ENCODE data around the gene EPS8L1.
"Not testable (repeated sequence)": the region's sequence is repeated elsewhere in the genome, so short reads cannot be mapped to it uniquely, and the experiment has no call there.

DNA sequence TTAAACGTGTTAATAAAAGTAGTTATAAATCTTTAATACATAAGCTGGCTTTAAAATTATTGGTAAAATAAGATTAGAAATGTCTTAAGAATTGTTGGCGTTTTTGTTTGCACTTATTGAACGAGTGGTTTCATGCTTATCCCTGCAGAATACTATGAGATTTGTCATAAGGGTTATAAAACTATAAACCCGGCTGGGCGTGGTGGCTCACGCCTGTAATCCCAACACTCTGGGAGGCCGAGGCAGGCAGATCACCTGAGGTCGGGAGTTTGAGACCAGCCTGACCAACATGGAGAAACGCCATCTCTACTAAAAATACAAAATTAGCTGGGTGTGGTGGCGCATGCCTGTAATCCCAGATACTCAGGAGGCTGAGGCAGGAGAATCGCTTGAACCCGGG, 35.0 kb upstream of the EPS8L1 start:
- TF ChIP-seq, protein P1, sequence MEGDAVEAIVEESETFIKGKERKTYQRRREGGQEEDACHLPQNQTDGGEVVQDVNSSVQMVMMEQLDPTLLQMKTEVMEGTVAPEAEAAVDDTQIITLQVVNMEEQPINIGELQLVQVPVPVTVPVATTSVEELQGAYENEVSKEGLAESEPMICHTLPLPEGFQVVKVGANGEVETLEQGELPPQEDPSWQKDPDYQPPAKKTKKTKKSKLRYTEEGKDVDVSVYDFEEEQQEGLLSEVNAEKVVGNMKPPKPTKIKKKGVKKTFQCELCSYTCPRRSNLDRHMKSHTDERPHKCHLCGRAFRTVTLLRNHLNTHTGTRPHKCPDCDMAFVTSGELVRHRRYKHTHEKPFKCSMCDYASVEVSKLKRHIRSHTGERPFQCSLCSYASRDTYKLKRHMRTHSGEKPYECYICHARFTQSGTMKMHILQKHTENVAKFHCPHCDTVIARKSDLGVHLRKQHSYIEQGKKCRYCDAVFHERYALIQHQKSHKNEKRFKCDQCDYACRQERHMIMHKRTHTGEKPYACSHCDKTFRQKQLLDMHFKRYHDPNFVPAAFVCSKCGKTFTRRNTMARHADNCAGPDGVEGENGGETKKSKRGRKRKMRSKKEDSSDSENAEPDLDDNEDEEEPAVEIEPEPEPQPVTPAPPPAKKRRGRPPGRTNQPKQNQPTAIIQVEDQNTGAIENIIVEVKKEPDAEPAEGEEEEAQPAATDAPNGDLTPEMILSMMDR (IDR thresholded peaks at IDR 0.05) = not testable (repeated sequence)
- TF ChIP-seq POLR2A (IDR thresholded peaks at IDR 0.05); POLR2AphosphoS5 (IDR thresholded peaks at IDR 0.05; ENCODE audit: insufficient read depth in 1 of 2, low read depth in 1 of 2): not testable (repeated sequence)
